DND-41 (cell line): ENCODE results near the gene GATD1.

Experiments used
- EZH2 ChIP-seq: IDR thresholded peaks from 3 replicates; pipeline ENCODE4 v1.6.1; 2012; ENCODE audit warnings: borderline replicate concordance, low read depth, mild to moderate bottlenecking, moderate library complexity, low read length, inconsistent platforms; ENCODE audit not compliant: severe bottlenecking
- TF ChIP-seq, protein P1 (sequence below): IDR thresholded peaks from 2 replicates; pipeline ENCODE4 v1.5.1; 2012; ENCODE audit warnings: borderline replicate concordance, low read length, moderate library complexity, mild to moderate bottlenecking; ENCODE audit not compliant: poor library complexity, severe bottlenecking; ENCODE audit errors: extremely low read depth

DNA sequence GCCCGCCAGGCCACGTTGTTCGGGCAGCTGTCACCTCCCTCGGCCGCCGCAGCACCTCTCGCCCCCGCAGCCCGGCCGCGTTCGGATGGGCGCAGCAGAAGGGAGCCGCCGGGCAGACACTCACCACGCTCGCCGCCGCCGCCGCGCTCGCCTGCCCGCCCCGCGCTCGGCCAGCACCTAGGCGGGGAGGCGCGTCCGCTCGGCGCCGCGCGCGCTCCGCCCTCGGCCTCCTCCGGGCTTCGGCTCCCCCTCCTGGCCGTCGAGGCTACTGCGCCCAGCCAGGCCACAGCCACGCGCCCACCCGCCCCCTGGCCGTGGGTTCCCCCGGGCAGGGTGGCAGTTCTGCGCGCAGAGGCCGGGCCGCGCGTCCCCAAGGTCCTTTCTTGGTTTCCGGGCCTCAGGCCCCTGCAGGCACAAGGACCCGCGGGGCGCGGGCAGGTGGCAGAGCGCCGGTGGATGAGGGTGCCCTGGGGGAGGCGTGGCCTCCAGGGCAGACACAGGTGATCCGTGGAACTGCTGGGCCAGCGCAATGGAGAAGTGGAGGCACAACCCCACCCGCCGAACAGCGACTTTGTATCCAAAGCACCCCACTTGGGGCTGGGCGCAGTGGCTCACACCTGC lies 20.9 kb upstream of the GATD1 start, which contains the start of gene SLC25A22:
- TF ChIP-seq, protein P1, sequence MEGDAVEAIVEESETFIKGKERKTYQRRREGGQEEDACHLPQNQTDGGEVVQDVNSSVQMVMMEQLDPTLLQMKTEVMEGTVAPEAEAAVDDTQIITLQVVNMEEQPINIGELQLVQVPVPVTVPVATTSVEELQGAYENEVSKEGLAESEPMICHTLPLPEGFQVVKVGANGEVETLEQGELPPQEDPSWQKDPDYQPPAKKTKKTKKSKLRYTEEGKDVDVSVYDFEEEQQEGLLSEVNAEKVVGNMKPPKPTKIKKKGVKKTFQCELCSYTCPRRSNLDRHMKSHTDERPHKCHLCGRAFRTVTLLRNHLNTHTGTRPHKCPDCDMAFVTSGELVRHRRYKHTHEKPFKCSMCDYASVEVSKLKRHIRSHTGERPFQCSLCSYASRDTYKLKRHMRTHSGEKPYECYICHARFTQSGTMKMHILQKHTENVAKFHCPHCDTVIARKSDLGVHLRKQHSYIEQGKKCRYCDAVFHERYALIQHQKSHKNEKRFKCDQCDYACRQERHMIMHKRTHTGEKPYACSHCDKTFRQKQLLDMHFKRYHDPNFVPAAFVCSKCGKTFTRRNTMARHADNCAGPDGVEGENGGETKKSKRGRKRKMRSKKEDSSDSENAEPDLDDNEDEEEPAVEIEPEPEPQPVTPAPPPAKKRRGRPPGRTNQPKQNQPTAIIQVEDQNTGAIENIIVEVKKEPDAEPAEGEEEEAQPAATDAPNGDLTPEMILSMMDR = peak; percentile 84
- no peak for TF ChIP-seq EZH2
